Uterus (tissue), 4 donors: ENCODE data around the gene SEMA4B. TPM values are rescaled to one million over a fixed set of nuclear protein-coding genes. Genes with fewer than 3 reads are reported as not detected.
A peak's percentile ranks its signal among the peaks of the same experiment; 100 is the strongest.
"Not testable (repeated sequence)": the region's sequence is repeated elsewhere in the genome, so short reads cannot be mapped to it uniquely, and the experiment has no call there.

ENCODE experiments used
- DNase-seq, 2 donors: peaks; one replicate each; pipeline ENCODE4 v3.0.0-alpha.2; 2019 to 2020
- H3K27ac ChIP-seq, 2 donors: fragments of 200-600 bp; sonication (generic); 1 replicate in 1 of 2; 2 replicates in 1 of 2; pipeline ENCODE4 v1.5.1; 2016 to 2018
- H3K27me3 ChIP-seq, 2 donors: fragments of 200-600 bp; sonication (generic); one replicate each; pipeline ENCODE4 v1.5.1; 2018 to 2019; ENCODE audit warnings: control low read depth in 1 of 2
- H3K36me3 ChIP-seq, 2 donors: fragments of 200-600 bp; sonication (generic); one replicate each; pipeline ENCODE4 v1.5.1; 2019; ENCODE audit warnings: control low read depth in 1 of 2
- H3K4me1 ChIP-seq, 2 donors: fragments of 200-600 bp; sonication (generic); one replicate each; pipeline ENCODE4 v1.5.1; 2018 to 2019; ENCODE audit warnings: control low read depth in 1 of 2
- H3K4me3 ChIP-seq, 2 donors: fragments of 200-600 bp; sonication (generic); 1 replicate in 1 of 2; 2 replicates in 1 of 2; pipeline ENCODE4 v1.5.1; 2018 to 2019; ENCODE audit warnings: mild to moderate bottlenecking in 1 of 2
- H3K9me3 ChIP-seq, 2 donors: fragments of 200-600 bp; sonication (generic); one replicate each; pipeline ENCODE4 v1.5.1; 2019; ENCODE audit warnings: control low read depth in 1 of 2
- POLR2A ChIP-seq, 2 donors: fragments of 450-650 bp; IDR thresholded peaks; one replicate each; pipeline ENCODE4 v1.6.1; 2016; ENCODE audit warnings: antibody characterized with exemption in 2 of 2, mild to moderate bottlenecking in 1 of 2, moderate library complexity in 1 of 2
- intact Hi-C: fragments of 100-400 bp; cut with DNase I; formaldehyde crosslinking; loops from one replicate; pipeline ENCODE4 v1.15.1; 2023; ENCODE audit warnings: low total_unique reads
- small RNA-seq: library from RNA; depleted of rRNA; stranded (forward); fragments of <200 nt; gene quantifications from one replicate; pipeline ENCODE3, GENCODE V24; 2016
- total RNA-seq, 4 donors: library from RNA; depleted of rRNA in 3 of 4; stranded (reverse); fragments of >200 nt in 3 of 4; gene quantifications; one replicate each; pipeline versions ENCODE4 v1.1.0 to v1.2.4, GENCODE V29; 2014 to 2023
- TF ChIP-seq, protein P1 (sequence below), 4 experiments: fragments of 200-600 bp in 2 of 4; fragments of 450-650 bp in 2 of 4; sonication (generic) in 2 of 4; IDR thresholded peaks; one replicate each; pipeline ENCODE4 v1.5.1; 2016 to 2019; ENCODE audit warnings: antibody characterized with exemption in 4 of 4, mild to moderate bottlenecking in 2 of 4, moderate library complexity in 1 of 4
- donor health status: DM: yes; HTN: yes; CAD: no.

The SEMA4B gene
- total RNA-seq, 4 donors from 2014 or later = 6.7 to 50.1 (median 22.8) TPM

DNA sequence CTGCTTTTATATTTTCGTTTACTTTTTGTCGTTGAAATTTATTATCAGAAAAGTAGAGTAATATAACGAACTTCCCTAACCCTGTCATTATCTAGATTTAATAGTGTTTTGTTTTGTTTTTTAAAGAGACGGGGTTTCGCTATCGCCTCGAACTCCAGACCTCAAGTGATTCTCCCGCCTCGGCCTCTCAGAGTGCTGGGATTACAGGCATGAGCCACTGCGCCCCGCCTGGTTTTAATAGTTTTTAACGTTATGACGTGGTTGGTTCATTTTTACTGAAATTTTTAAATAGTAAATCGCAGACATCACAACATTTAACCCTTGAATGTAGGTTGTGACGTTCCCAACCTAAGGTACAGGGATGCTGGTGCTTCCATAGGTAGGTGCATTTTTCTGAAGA is 65.4 kb downstream of the SEMA4B start:
- Histone ChIP-seq H3K4me3 (peak overlapping the region; percentile 71 to 82), H3K36me3 (no peaks in the 10 kb centered on the region), H3K27me3 (no peaks in the 10 kb centered on the region), H3K4me1 (peaks cover 5 to 9% of the 10 kb centered on the region in 2 donors), H3K27ac (peak overlapping the region; percentile 87 to 92), H3K9me3 (no peaks in the 10 kb centered on the region)
- no peak for DNase-seq
- TF ChIP-seq POLR2A (IDR thresholded peaks at IDR 0.05) = no peak
- TF ChIP-seq, protein P1, sequence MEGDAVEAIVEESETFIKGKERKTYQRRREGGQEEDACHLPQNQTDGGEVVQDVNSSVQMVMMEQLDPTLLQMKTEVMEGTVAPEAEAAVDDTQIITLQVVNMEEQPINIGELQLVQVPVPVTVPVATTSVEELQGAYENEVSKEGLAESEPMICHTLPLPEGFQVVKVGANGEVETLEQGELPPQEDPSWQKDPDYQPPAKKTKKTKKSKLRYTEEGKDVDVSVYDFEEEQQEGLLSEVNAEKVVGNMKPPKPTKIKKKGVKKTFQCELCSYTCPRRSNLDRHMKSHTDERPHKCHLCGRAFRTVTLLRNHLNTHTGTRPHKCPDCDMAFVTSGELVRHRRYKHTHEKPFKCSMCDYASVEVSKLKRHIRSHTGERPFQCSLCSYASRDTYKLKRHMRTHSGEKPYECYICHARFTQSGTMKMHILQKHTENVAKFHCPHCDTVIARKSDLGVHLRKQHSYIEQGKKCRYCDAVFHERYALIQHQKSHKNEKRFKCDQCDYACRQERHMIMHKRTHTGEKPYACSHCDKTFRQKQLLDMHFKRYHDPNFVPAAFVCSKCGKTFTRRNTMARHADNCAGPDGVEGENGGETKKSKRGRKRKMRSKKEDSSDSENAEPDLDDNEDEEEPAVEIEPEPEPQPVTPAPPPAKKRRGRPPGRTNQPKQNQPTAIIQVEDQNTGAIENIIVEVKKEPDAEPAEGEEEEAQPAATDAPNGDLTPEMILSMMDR (IDR thresholded peaks at IDR 0.05) = no peak
- intact Hi-C loops = no loop called here

DNA sequence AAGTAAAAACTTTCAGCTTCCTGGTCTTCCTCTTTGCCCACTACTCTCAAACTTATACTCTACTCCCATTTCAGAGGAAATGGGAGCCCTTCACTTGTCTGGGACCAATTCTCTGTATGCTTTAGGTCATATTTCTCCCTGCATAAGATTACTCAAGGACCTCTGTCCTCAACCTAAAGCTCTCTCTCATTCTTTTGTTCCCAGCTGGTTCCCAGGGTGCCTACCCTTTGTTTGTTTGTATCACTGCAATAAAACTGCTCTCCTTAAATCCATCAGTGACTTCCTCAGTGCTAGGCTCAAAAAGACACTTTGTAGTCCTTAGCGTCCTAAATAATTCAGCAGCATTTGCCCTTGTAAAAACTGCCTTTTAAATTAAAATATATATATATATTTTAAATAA is 67.3 kb downstream of the SEMA4B start:
- Histone ChIP-seq H3K9me3 (no peaks in the 10 kb centered on the region), H3K27ac (no peak overlapping the region), H3K27me3 (no peaks in the 10 kb centered on the region), H3K4me3 (no peak overlapping the region), H3K36me3 (no peaks in the 10 kb centered on the region), H3K4me1 (peaks cover 5 to 9% of the 10 kb centered on the region in 2 donors)
- TF ChIP-seq POLR2A (IDR thresholded peaks at IDR 0.05) = no peak
- TF ChIP-seq, protein P1 (IDR thresholded peaks at IDR 0.05) = no peak
- no peak for DNase-seq
- intact Hi-C loops = no loop called here

DNA sequence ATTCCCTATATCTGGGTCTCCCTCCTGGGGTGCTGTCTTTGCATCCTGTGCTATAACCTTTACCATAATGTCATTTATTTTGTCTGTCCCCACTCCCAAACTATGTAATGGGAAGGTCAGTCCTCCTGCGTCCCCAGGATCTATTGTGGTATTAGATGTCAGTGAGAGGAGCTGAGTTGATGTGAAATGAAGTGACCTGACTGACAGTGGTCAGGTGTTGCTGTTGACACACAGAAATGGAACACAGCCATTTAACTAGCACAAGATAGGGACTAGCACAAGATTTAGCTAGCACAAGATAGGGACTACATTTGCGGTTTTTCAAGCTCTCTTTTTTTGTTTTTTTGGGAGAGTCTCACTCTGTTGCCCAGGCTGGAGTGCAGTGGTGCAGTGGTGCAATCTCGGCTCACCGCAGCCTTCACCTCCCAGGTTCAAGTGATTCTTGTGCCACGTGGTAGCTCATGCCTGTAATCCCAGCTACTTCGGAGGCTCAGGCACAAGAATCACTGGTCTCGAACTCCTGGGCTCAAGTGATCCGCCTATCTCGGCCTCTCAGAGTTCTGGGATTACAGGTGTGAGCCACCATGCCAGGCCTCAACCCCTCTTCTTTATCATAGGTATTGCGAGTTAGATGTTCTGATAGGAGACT is 69.5 kb downstream of the SEMA4B start:
- Histone ChIP-seq H3K27ac (no peak overlapping the region), H3K4me1 (peaks cover 5 to 6% of the 10 kb centered on the region in 2 donors), H3K27me3 (no peaks in the 10 kb centered on the region), H3K4me3 (no peak overlapping the region), H3K9me3 (no peaks in the 10 kb centered on the region), H3K36me3 (no peaks in the 10 kb centered on the region)
- intact Hi-C loops = no loop called here
- no peak for DNase-seq
- TF ChIP-seq, protein P1 (IDR thresholded peaks at IDR 0.05) = no peak
- TF ChIP-seq POLR2A (IDR thresholded peaks at IDR 0.05) = no peak

DNA sequence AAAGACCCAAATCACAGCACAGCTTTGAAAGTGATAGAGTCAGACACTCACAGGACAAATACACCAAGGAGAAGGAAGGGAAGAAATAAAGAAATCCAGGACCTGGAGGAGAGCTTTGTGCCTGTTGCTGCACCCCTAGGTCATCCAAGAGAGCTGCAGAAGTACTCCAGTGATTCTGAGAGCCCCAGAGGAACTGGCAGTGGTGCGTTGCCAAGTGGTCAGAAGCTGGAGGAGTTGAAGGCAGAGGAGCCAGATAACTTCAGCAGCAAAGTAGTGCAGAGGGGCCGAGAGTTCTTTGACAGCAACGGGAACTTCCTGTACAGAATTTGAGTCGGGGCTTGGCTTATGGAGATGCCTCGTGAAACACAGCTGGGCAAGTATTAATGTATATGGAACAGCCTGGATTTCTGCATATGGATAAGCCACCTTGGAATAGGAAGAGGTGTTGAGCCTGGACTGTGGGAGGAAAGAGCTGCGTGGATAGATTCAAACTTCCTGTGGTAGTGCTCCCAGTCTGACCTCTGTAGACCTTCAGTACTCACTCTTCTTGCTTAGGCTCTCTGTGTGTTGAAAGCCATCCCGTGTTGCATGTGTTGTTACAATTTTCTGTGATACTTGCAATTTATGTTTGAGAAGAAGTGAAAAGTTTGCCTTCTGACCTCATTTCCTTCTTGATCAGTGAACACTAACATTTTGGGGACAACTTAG is 70.5 kb downstream of the SEMA4B start:
- Histone ChIP-seq H3K27me3 (no peaks in the 10 kb centered on the region), H3K4me3 (no peak overlapping the region), H3K27ac (no peak overlapping the region), H3K4me1 (peaks cover 5 to 6% of the 10 kb centered on the region in 2 donors), H3K9me3 (no peaks in the 10 kb centered on the region), H3K36me3 (no peaks in the 10 kb centered on the region)
- no peak for TF ChIP-seq POLR2A (IDR thresholded peaks at IDR 0.05)
- TF ChIP-seq, protein P1 (IDR thresholded peaks at IDR 0.05) = no peak
- intact Hi-C loops = no loop called here
- DNase-seq = no peak

GRCh38 chr15:90278467-90278866 is 77.3 kb downstream of the SEMA4B start:
- H3K4me3 ChIP-seq, H3K27ac ChIP-seq, DNase-seq, H3K4me1 ChIP-seq, H3K9me3 ChIP-seq, H3K36me3 ChIP-seq, H3K27me3 ChIP-seq, intact Hi-C loops: not testable (repeated sequence)

Small RNAs within 50 kb of the gene (small RNA-seq; reads per million reads assigned to genes)
- not detected for gene RN7SL346P

Other genes starting within 250 kb of the SEMA4B start
- 10 to 100 TPM in 2 of 4 donors, 1 to 10 TPM in 2; 2.3 to 22.2 (median 8.4) TPM for gene ZNF710, start 200.0 kb upstream of the SEMA4B start, total RNA-seq
- gene IDH2, start 98.9 kb upstream of the SEMA4B start, total RNA-seq = 10 to 100 TPM in 3 of 4 donors, 1 to 10 TPM in 1; 4.1 to 93.8 (median 21.5) TPM
- gene CIB1, start 32.6 kb downstream of the SEMA4B start, total RNA-seq = 10 to 100 TPM in 3 of 4 donors, 1 to 10 TPM in 1; 9.5 to 80.7 (median 49.2) TPM
- gene GDPGP1, start 32.9 kb downstream of the SEMA4B start, total RNA-seq = 10 to 100 TPM in 1 of 4 donors, 1 to 10 TPM in 1, under 1 TPM in 2; under 0.01 to 15.0 (median 4.0) TPM
- gene TTLL13, start 48.2 kb downstream of the SEMA4B start, total RNA-seq = under 1 TPM in 1 of 4 donors, not detected in 3; 0.41 TPM
- gene NGRN, start 64.3 kb downstream of the SEMA4B start, total RNA-seq = 100 to 1,000 TPM in 1 of 4 donors, 10 to 100 TPM in 3; 35.6 to 119 (median 69.4) TPM
- 1 to 10 TPM in 3 of 4 donors, under 1 TPM in 1; 0.51 to 5.5 (median 3.8) TPM for gene ZNF774, start 151.0 kb downstream of the SEMA4B start, total RNA-seq
- gene IQGAP1, start 186.9 kb downstream of the SEMA4B start, total RNA-seq = 100 to 1,000 TPM; 195 to 777 (median 290) TPM